IPS DF 6.9 (cell line): ENCODE measurements around the gene IRF5.

ENCODE experiments used
- DNase-seq: peaks from one replicate; pipeline ENCODE4 v3.0.0-alpha.2; 2013; ENCODE audit warnings: low read depth, low spot score
- H3K27ac ChIP-seq: one replicate; pipeline ENCODE4 v1.5.1; 2013; ENCODE audit warnings: low read length, control low read depth
- H3K27me3 ChIP-seq: 2 replicates; pipeline ENCODE4 v1.6.1; 2013; ENCODE audit warnings: mild to moderate bottlenecking, low read length; ENCODE audit not compliant: control insufficient read depth, insufficient read depth
- H3K36me3 ChIP-seq: 2 replicates; pipeline ENCODE4 v1.6.1; 2013; ENCODE audit warnings: low read length; ENCODE audit not compliant: control insufficient read depth, insufficient read depth
- H3K4me1 ChIP-seq: 2 replicates; pipeline ENCODE4 v1.6.1; 2013; ENCODE audit warnings: low read length; ENCODE audit not compliant: control insufficient read depth, insufficient read depth
- H3K4me3 ChIP-seq: 2 replicates; pipeline ENCODE4 v1.5.1; 2013; ENCODE audit warnings: mild to moderate bottlenecking, low read length
- H3K9me3 ChIP-seq: 2 replicates; pipeline ENCODE4 v1.6.1; 2013; ENCODE audit warnings: low read length, inconsistent platforms; ENCODE audit not compliant: control insufficient read depth, insufficient read depth
- WGBS: extraction: QIAGEN DNeasy Blood & Tissue Kit; methylation state at CpG from one replicate; pipeline ENCODE4 v1.1.7; 2013; ENCODE audit warnings: mixed read lengths, missing lambda C conversion rate; ENCODE audit not compliant: insufficient read length, insufficient coverage; 5-methylcytosine and 5-hydroxymethylcytosine counted together

Gene IRF5

DNA sequence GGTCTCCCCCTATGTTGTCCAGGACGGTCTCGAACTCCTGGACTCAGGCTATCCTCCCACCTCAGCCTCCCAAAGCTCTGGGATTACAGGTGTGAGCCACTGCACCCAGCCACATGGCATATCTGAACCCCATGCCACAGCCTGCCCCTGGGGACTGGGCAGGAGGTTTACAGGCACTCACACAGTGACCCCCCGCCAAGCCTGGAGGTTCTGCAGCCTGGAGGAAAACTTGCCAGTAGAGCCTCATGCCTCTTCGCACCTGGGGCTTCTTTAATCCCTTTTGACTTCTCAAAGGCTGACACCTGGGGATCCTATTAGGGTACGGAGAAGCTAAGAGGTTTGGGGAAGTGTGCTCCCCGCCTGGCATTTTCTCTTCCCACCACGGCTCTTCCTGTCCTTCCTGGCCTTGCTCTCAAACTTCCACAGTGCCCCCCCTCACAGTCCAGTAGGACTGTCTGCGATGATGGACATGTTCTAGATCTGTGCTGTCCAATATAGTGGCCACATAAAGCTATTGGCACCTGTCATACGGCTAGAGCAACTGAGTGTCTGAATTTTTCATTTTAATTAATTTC, 15.8 kb upstream of the IRF5 start:
- Histone ChIP-seq H3K27ac (no peak overlapping the region), H3K4me3 (no peak overlapping the region), H3K27me3 (peaks cover 3% of the 10 kb centered on the region; the same call in 1 of the 2 replicates), H3K9me3 (no peaks in the 10 kb centered on the region), H3K4me1 (no peaks in the 10 kb centered on the region), H3K36me3 (no peaks in the 10 kb centered on the region)
- DNase-seq = no peak
- no CpG with 5 or more reads among the region's 9 CpGs for WGBS

DNA sequence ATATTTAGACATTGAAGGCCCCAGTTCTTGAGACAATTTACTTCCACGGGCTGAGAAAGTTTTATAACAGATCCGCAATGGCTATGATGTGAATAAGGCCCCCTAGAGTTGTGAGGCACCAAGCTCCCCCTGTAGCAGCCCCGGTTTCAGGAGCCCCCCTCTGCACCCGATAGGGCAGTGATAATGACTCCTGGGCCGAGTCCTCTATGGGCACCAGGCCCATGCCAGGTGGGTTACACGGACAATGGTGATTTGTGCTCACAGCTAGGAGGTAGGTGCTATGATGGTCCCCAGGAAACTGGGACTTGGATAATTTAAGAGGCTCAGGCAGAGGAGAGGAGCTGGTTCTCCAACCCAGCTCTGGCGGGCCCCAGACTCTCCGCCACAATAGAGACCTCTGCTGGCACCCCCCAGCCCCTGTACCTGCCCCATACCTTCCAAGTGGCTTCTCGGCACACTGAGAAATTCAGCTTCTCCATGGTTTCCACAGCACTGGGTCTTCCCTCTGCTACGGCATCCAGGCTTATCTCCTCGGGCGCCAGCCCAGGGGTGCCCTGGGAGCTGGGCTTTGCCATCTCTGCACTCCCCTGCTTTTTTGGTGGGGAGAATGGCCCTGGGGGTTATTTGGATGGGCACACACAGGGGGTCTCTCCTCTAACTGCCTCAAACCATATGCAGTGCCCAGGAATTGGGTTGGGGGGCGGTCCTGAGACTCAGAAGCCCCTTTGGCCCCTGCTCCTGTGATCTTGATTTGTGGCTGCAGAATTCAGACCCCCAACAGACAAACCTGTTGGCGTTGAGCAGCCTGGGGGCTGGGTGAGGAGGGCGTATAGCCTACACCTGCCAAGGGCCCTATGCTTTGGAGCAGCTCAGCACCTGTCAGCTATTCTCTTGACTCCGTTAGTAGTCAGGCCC, 15.0 kb upstream of the IRF5 start:
- no CpG with 5 or more reads among the region's 16 CpGs for WGBS
- Histone ChIP-seq H3K4me1 (no peaks in the 10 kb centered on the region), H3K27me3 (no peaks in the 10 kb centered on the region), H3K27ac (no peak overlapping the region), H3K9me3 (no peaks in the 10 kb centered on the region), H3K36me3 (no peaks in the 10 kb centered on the region), H3K4me3 (no peak overlapping the region)
- no peak for DNase-seq

DNA sequence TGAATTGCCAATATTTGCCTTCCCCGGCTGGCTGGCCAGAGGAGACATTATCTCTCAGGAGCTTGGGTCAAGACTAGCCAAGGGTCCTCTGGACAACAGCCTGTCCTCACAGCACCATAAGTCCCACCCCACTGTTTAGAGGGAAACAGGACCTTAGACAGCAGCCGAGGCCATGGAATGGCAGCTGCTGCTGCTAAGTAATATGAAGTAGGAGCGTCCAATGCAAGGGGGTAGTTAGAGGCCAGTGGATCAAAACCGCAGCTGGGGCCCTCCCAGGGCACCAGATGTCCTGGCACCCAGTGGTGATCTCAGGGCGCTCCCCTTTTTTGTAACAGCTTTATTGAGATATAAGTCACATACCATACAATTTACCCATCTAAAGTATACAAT, 14.3 kb upstream of the IRF5 start:
- no peak for DNase-seq
- Histone ChIP-seq H3K27ac (no peak overlapping the region), H3K36me3 (no peaks in the 10 kb centered on the region), H3K4me1 (no peaks in the 10 kb centered on the region), H3K9me3 (no peaks in the 10 kb centered on the region), H3K4me3 (no peak overlapping the region), H3K27me3 (no peaks in the 10 kb centered on the region)
- WGBS = no CpG with 5 or more reads among the region's 5 CpGs

DNA sequence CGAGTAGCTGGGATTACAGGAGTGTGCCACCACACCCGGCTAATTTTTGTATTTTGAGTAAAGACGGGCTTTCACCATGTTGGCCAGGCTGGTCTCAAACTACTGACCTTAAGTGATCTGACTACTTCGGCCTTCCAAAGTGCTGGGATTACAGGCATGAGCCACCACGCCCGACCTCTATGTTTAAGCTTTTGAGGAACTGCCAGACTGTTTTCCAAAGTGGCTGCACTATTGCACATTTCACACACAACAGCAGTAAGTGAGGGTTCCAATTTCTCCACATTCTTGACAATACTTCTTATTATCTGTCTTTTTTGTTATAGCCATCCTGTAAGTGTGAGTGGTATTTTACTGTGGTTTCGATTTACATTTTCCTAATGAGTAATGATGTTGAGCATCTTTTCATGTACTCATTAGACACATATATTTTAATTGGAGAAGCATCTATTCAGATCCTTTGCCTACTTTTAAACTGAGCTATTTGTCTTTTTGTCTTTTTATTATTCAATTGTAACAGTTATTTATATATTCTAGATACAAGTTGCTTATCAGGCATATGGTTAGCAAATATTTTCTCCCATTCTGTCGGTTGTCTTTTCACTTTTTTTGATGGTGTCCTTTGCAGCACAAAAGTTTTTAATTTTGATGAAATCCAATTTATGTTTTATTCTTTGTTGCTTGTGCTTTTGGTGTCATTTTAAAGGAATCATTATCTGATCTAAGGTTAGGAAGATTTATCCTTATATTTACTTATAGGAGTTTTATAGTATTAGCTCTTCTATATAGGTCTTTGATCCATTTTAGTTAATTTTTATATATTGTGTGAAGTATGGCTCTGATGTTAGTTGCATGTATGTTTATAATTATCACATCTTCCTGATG, 12.8 kb upstream of the IRF5 start:
- Histone ChIP-seq H3K4me1 (no peaks in the 10 kb centered on the region), H3K36me3 (no peaks in the 10 kb centered on the region), H3K9me3 (no peaks in the 10 kb centered on the region), H3K4me3 (no peak overlapping the region), H3K27me3 (no peaks in the 10 kb centered on the region), H3K27ac (no peak overlapping the region)
- DNase-seq = no peak
- WGBS = no CpG with 5 or more reads among the region's 8 CpGs

DNA sequence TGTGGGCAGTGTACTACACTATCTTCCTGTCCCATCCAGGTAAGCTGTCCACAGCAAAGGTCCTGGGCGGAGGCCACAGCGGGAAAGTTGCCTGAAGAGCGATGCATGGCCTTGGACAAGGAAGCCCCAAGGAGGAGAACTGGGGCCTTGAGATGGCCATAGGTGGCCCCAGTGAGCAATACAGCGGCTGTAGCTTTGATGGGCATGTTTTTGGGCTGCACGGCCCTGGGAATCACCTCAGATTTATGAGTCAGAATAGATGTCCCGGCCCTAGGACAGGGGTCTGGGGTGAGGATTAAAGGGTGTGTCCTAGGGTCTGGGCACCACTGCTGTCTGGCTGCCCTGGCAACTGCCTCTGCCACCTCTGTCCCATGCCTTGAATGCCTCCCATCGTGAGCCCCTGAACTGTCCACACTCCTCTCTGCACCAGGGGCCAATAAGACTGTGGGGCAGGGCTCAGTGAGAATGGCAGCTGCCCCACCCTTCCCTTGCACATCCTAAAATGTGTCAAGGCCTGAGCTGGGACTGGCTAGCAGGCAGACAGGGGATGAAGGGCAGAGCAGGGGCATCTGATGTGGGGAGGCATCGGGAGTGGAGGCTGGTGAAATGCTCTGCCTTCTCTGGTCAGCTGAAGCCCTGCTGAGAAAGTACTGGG, 9.4 kb upstream of the IRF5 start:
- Histone ChIP-seq H3K9me3 (no peaks in the 10 kb centered on the region), H3K27me3 (no peaks in the 10 kb centered on the region), H3K36me3 (no peaks in the 10 kb centered on the region), H3K4me3 (no peak overlapping the region), H3K27ac (no peak overlapping the region), H3K4me1 (no peaks in the 10 kb centered on the region; the same call in 1 of the 2 replicates)
- DNase-seq = no peak
- no CpG with 5 or more reads among the region's 8 CpGs for WGBS

DNA sequence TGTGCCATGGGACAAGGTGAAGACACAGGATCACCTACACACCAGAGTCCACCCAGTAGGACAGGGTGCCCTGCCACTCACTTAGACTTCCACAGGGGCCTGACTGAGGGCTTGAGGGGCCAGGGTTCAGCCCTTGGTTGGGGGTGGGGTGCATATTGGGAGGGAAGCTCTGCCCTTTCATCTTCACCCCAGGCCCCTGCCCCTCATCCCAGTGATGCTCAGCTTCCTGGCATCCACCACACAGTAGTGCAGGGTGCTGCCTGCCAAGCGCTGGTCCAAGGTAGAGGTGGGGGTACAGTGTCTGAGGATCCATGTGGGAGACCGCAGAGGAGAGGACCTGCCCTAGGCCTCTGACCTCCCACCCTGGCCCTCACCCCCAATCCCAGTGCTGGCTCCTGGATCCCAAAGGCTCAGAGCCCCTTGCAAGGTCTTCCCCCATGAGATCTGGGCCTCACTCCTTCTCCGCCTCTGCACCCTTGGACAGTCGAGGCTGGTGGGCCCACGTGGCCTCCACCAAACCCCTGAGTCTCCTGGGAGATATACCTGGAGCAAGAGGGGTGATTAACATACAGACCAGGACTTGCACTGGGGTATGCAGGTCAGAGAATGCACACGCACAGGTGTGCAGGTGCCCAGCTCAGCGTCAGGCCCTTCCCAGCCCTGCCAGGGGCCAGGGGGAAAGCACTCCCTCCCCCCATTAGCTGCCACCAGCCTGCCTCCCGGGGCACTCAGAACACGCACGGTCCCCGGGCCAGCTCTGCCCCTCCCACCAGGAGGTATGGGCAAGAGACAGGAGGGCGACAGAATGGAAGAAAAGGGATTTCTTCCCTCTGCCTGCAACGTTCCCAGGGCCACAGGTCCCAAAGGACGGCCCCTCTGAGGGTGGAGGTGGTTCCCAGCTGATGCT, 8.6 kb upstream of the IRF5 start:
- Histone ChIP-seq H3K4me1 (no peaks in the 10 kb centered on the region; the same call in 1 of the 2 replicates), H3K9me3 (no peaks in the 10 kb centered on the region), H3K4me3 (no peak overlapping the region), H3K27ac (no peak overlapping the region), H3K27me3 (no peaks in the 10 kb centered on the region), H3K36me3 (no peaks in the 10 kb centered on the region)
- no peak for DNase-seq
- WGBS = no CpG with 5 or more reads among the region's 14 CpGs

DNA sequence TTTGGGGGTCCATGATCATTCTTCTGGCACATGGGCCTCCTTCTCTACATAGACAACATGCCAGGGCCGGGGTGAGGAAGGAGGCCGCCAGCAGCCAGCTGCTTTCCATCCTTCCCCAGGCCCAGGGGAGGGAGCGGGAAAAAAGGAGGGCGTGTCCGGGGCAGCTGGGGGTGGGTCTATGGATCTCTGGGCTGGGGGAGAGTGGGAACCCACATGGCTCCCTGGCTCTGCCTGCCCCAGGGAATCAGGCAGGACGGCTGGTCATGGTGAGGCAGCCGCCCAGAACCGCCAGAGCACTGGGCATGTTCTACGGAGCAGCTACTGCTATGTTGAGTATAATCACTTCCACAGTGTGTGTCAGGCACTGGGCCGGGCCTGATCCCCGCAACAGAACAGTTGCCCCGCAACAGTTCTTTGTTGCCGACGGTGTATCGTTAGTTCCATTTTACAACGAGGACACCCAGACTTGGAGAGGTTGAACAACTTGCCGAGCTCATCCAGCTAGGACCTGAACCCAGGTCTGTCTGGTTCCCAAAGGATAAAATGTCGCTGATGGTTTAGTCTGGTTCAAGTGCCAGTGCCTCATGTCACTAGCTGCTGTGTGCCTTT, 6.4 kb upstream of the IRF5 start:
- Histone ChIP-seq H3K9me3 (no peaks in the 10 kb centered on the region), H3K4me1 (no peaks in the 10 kb centered on the region; the same call in 1 of the 2 replicates), H3K27ac (no peak overlapping the region), H3K27me3 (no peaks in the 10 kb centered on the region; the same call in 1 of the 2 replicates), H3K36me3 (no peaks in the 10 kb centered on the region), H3K4me3 (no peak overlapping the region)
- no CpG with 5 or more reads among the region's 18 CpGs for WGBS
- no peak for DNase-seq

DNA sequence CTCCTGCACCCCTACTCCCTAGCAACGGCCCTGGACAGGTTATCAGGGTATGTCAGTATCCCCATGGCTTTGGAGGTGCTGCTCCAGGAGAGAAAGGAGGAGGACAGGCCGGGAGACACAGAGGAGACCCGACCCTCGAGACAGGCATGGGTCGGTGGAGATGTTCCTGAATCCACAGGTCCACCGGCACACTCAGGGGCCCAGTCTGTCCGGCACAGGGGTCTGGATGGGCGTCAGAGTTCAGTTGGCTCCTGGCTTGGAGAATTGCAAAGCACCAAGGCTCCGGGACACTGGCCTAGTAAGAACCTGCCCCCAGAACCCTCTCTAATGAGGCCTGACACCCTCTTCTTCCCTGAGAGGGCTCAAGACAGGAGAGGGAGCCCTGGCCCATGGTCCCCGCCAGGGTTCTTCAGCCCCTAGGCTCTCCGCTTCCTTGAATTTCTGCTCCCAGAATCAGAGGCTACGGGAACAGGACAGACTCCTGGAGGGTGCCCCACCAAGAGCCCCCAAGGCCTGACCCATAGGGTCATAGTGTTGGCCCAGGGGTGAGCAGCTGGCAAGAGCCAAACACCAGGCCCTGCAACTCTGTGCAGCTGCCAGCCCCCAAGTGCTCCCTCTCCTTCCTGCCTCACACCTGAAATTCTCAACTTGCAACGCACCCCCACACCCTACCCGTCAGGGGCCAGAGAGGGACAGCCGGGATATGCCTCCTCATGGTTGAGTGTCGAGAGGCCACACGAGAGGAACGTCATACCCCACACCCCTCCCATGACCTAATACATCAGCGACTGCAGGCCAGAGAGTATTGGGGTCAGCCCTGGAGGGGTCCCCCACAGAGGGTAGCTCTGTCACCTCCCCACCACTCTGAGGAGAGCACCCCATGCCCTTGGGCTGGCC, 5.5 kb upstream of the IRF5 start:
- Histone ChIP-seq H3K9me3 (no peaks in the 10 kb centered on the region), H3K27me3 (peaks cover 7% of the 10 kb centered on the region), H3K4me3 (no peak overlapping the region), H3K27ac (no peak overlapping the region), H3K4me1 (no peaks in the 10 kb centered on the region; the same call in 1 of the 2 replicates), H3K36me3 (no peaks in the 10 kb centered on the region)
- no CpG with 5 or more reads among the region's 19 CpGs for WGBS
- no peak for DNase-seq
